Lung (tissue), 12 donors: ENCODE measurements around the gene RPRML. TPM values are rescaled to one million over a fixed set of nuclear protein-coding genes. Genes with fewer than 3 reads are reported as not detected.

Experiments
- ATAC-seq: fragments of 200-7000 bp; cut with Tn5 transposase; one replicate; pipeline ENCODE4 v1.9.1; 2020; ENCODE audit warnings: moderate number of reproducible peaks; ENCODE audit not compliant: insufficient read depth, low FRiP score
- DNase-seq, 3 donors: peaks; one replicate each; pipeline ENCODE4 v3.0.0-alpha.2; 2013 to 2017
- H3K27ac ChIP-seq, 2 donors: one replicate each; pipeline ENCODE4 v1.5.1; 2013; ENCODE audit warnings: mild to moderate bottlenecking in 2 of 2, moderate library complexity in 2 of 2, control low read depth in 1 of 2, inconsistent platforms in 1 of 2, low read depth in 1 of 2, low read length in 1 of 2
- H3K27me3 ChIP-seq, 3 donors: one replicate each; pipeline ENCODE4 v1.5.1; 2013; ENCODE audit warnings: low read length in 2 of 3; ENCODE audit not compliant: control insufficient read depth in 3 of 3, insufficient read depth in 3 of 3
- H3K36me3 ChIP-seq, 4 donors: one replicate each; pipeline ENCODE4 v1.5.1; 2013; ENCODE audit warnings: low read length in 4 of 4, mild to moderate bottlenecking in 1 of 4, moderate library complexity in 1 of 4; ENCODE audit not compliant: control insufficient read depth in 4 of 4, insufficient read depth in 4 of 4
- H3K4me1 ChIP-seq, 5 donors: one replicate each; pipeline ENCODE4 v1.5.1; 2013; ENCODE audit warnings: low read length in 5 of 5, mild to moderate bottlenecking in 2 of 5, moderate library complexity in 1 of 5; ENCODE audit not compliant: control insufficient read depth in 5 of 5, insufficient read depth in 5 of 5
- H3K4me3 ChIP-seq: one replicate; pipeline ENCODE4 v1.5.1; 2013; ENCODE audit warnings: mild to moderate bottlenecking, control low read depth, moderate library complexity
- H3K9ac ChIP-seq, 2 donors: one replicate each; pipeline ENCODE4 v1.5.1; 2013; ENCODE audit warnings: low read length in 2 of 2, control low read depth in 1 of 2; ENCODE audit not compliant: insufficient read depth in 1 of 2
- H3K9me3 ChIP-seq, 4 donors: one replicate each; pipeline ENCODE4 v1.5.1; 2013; ENCODE audit warnings: low read length in 3 of 4, mild to moderate bottlenecking in 1 of 4, moderate library complexity in 1 of 4; ENCODE audit not compliant: control insufficient read depth in 4 of 4, insufficient read depth in 3 of 4
- CTCF ChIP-seq: IDR thresholded peaks from 2 replicates; pipeline ENCODE4 v1.5.1; 2012; ENCODE audit warnings: mild to moderate bottlenecking; ENCODE audit errors: control extremely low read depth, extremely low read depth
- WGBS, 2 donors: extraction: QIAGEN DNeasy Blood & Tissue Kit; methylation state at CpG; one replicate each; pipeline ENCODE4 v1.1.7; 2013; 5-methylcytosine and 5-hydroxymethylcytosine counted together
- polyA plus RNA-seq, 2 donors: library from polyadenylated mRNA; stranded (reverse); fragments of 200-250 nt; gene quantifications; one replicate each; pipeline ENCODE4 v1.2.1, GENCODE V29; 2013
- total RNA-seq, 2 donors: library from RNA; depleted of rRNA in 1 of 2; stranded (reverse); fragments of >200 nt in 1 of 2; gene quantifications; one replicate each; pipeline ENCODE4 v1.2.1, GENCODE V29; 2014 to 2021
- donor health status: control.
- donor health status: control.
- donor health status: Bipolar disorder and iron deficiency.
- donor health status: healthy.
- donor health status: DM: yes; HTN: yes; CAD: no.

Gene RPRML
- total and polyA plus RNA-seq, 4 donors: 0.10 to 0.37 TPM; not detected in 2

- no peak for TF ChIP-seq CTCF
- H3K9ac ChIP-seq: no peak overlapping the region
- ATAC-seq: no peak
- no peak overlapping the region for H3K4me3 ChIP-seq
- peaks cover 0 to 5% (median under 1%) of the 10 kb centered on the region in 4 donors for H3K36me3 ChIP-seq
- 49% methylated on average over 3 of the region's 3 CpGs for WGBS, 2 donors
- DNase-seq: no peak
- H3K27ac ChIP-seq: no peak overlapping the region
- H3K27me3 ChIP-seq: peaks cover 0 to 4% (median 0%) of the 10 kb centered on the region in 3 donors
- peaks cover 0 to 14% (median 0%) of the 10 kb centered on the region in 5 donors for H3K4me1 ChIP-seq
- no peaks in the 10 kb centered on the region for H3K9me3 ChIP-seq
These were observed 31.8 kb downstream of the RPRML start for GRCh38 chr17:46947216-46947615.

- H3K4me3 ChIP-seq: no peak overlapping the region
- H3K4me1 ChIP-seq: peaks cover 0 to 14% (median 0%) of the 10 kb centered on the region in 5 donors
- 49 to 82% methylated on average over 10 of the region's 10 CpGs for whole genome bisulfite sequencing, 2 donors
- no peak for TF ChIP-seq CTCF
- H3K9me3 ChIP-seq: no peaks in the 10 kb centered on the region
- peaks cover 3 to 15% (median 3%) of the 10 kb centered on the region in 4 donors for H3K36me3 ChIP-seq
- no peak for DNase-seq
- H3K27ac ChIP-seq: no peak overlapping the region
- ATAC-seq: no peak
- H3K9ac ChIP-seq: no peak overlapping the region
- H3K27me3 ChIP-seq: peaks cover 0 to 4% (median 0%) of the 10 kb centered on the region in 3 donors
These were observed 34.1 kb downstream of the RPRML start for GRCh38 chr17:46944931-46945330.

DNA sequence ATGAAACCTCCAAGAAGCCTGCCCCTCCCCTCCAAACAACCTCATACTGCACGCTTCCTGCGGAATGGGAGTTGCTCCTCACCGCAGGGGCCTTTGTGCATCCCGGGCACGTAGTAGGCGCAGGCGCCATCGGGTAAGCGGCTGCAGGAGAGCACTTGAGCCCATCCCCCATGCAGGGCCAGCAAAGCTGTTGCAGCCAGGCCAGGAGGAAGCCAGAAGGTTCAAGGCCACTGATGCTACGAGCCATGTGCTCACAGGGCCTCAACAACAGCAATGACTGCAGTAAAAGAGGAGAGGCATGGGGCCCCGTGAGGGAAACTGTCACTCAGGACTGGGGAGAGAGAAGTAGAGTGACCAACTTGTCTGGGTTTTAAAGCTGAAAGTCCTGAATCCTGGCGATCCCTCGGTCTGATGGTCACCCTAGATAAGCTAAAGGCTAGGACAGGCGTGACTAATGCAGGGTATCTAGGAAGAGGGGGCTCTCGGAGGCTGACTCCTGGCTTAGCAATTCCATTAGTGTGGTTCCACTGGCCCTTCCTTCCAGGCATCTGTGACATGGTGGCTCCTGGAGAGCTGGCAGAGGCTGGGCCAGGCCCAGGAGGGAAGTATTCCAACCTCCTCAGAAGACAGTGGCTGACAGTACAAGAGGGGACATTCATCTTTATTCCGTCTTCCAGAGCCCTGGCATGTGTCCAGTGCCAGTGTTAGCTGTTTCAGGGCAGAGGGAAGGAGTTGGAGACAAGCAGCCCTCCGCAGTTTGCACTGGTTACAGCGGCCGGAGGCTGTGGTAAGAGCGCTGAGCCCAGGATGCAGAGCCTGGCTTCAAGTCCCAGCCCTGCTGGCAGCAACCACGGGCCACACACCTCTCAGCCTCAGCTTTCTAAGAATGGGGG lies 35.3 kb downstream of the RPRML start:
- peak overlapping the region in 1 of 2 donors; percentile 18 for H3K27ac ChIP-seq
- peaks cover 0 to 14% (median 0%) of the 10 kb centered on the region in 5 donors for H3K4me1 ChIP-seq
- DNase-seq: peak in 2 of 3 donors; percentile 14 to 29
- no peaks in the 10 kb centered on the region for H3K9me3 ChIP-seq
- WGBS, 2 donors: 16 to 18% methylated on average over 21 of the region's 21 CpGs
- no peak overlapping the region for H3K9ac ChIP-seq
- TF ChIP-seq CTCF: no peak
- peaks cover 7 to 26% (median 11%) of the 10 kb centered on the region in 4 donors for H3K36me3 ChIP-seq
- no peak for ATAC-seq
- H3K27me3 ChIP-seq: peaks cover 0 to 4% (median 0%) of the 10 kb centered on the region in 3 donors
- no peak overlapping the region for H3K4me3 ChIP-seq
